ENCODE results near the gene DEF6.

DNA sequence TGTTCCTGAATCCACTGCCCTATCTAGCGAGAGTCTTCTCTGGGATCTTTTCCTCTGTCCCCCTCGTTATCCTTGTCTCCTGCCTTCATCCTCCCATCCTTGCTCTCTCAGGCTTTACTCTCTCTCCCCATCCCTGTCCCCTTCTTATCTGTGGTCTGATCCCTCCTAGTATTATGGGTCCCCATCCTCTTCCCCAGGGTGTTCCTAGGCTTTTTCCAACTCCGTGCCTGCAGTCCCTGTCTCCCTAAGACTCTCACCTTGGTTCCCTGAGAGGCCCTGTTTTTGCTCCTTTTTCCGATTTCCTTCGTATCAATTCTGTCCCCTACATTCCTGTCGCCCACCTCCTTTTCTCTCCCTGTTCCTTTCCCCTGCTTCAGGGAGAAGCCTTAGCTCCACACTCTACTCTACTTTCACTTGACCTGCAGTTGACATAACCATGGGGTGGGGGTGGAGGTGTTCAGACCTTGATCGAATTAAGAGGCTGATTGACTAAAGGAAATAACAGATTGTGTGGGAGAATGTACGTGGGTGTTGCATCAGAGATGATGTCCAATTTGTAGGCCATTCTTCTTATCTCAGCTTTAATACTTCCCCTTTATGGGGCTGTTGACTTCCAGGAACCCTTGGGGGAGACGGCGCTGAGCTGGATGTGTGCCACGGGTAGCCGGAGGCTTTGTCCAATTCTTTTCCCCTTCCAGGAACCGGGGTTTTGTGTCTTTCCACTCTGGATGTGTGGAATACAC, 45.6 kb downstream of the DEF6 start:
- TF ChIP-seq, protein P1, sequence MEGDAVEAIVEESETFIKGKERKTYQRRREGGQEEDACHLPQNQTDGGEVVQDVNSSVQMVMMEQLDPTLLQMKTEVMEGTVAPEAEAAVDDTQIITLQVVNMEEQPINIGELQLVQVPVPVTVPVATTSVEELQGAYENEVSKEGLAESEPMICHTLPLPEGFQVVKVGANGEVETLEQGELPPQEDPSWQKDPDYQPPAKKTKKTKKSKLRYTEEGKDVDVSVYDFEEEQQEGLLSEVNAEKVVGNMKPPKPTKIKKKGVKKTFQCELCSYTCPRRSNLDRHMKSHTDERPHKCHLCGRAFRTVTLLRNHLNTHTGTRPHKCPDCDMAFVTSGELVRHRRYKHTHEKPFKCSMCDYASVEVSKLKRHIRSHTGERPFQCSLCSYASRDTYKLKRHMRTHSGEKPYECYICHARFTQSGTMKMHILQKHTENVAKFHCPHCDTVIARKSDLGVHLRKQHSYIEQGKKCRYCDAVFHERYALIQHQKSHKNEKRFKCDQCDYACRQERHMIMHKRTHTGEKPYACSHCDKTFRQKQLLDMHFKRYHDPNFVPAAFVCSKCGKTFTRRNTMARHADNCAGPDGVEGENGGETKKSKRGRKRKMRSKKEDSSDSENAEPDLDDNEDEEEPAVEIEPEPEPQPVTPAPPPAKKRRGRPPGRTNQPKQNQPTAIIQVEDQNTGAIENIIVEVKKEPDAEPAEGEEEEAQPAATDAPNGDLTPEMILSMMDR (IDR thresholded peaks at IDR 0.05): no peak
- no peak for TF ChIP-seq EZH2phosphoT487 (IDR thresholded peaks at IDR 0.05)
- TF ChIP-seq EZH2 (IDR thresholded peaks at IDR 0.05): no peak

All from neural progenitor cell (in vitro differentiated cells).